Mesothelial cell of epicardium (in vitro differentiated cells): ENCODE results near the gene OR52K2. TPM values are rescaled to one million over a fixed set of nuclear protein-coding genes. Genes with fewer than 3 reads are reported as not detected.
"Not testable (repeated sequence)": the region's sequence is repeated elsewhere in the genome, so short reads cannot be mapped to it uniquely, and the experiment has no call there.

ENCODE experiments used
- DNase-seq, 2 experiments: peaks; one replicate each; pipeline ENCODE4 v3.0.0; 2021; ENCODE audit warnings: low spot score in 2 of 2; ENCODE audit not compliant: unreplicated experiment in 2 of 2
- H3K27ac Mint-ChIP-seq: 2 replicates; pipeline ENCODE4 v1.8.0; 2021; ENCODE audit warnings: mixed read lengths
- H3K27me3 Mint-ChIP-seq: 2 replicates; pipeline ENCODE4 v1.8.0; 2021; ENCODE audit warnings: low read depth, mixed read lengths
- H3K36me3 Mint-ChIP-seq: 2 replicates; pipeline ENCODE4 v1.8.0; 2021; ENCODE audit warnings: mixed read lengths
- H3K4me1 Mint-ChIP-seq: 2 replicates; pipeline ENCODE4 v1.8.0; 2021; ENCODE audit warnings: mixed read lengths
- H3K4me3 Mint-ChIP-seq: 2 replicates; pipeline ENCODE4 v1.8.0; 2021; ENCODE audit warnings: mild to moderate bottlenecking, moderate library complexity, mixed read lengths
- H3K9me3 Mint-ChIP-seq: 2 replicates; pipeline ENCODE4 v1.8.0; 2021; ENCODE audit warnings: mixed read lengths
- total RNA-seq: library from RNA; stranded (reverse); gene quantifications from 3 replicates; pipeline ENCODE4 v1.2.1, GENCODE V29; 2021
- TF ChIP-seq, protein P1 (sequence below): fragments of 200-600 bp; sonication (generic); IDR thresholded peaks from one replicate; pipeline ENCODE4 v1.5.0; 2021; ENCODE audit warnings: antibody characterized with exemption; ENCODE audit not compliant: unreplicated experiment

The OR52K2 gene
- not detected in 3 replicates for total RNA-seq

DNA sequence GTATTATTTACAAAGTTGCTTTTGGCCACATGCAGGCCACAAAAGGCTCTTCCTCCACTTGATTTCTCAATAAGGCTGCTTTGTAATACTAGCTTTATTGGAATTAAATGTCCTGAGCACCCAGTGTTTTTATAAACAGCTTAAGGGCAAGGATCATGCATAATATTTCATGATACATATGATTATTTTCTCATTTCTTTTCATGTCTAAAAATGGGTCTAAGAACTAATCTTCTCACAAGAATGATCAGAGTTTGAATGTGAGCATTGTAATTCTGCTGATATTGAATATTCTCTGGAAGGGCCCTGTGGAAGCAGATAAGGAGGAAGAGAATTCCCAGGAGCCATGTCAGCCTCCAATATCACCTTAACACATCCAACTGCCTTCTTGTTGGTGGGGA lies at the start of gene OR52K2:
TSS of gene OR52K2 (plus strand) at position 301 of the 400 bp plus-strand sequence. CDS start at position 346, 45 bp downstream.
- no peaks in the 10 kb centered on the region for H3K36me3 Mint-ChIP-seq
- no peak within 1 kb of the TSS for H3K4me3 Mint-ChIP-seq
- no peak within 1 kb of the TSS for H3K27ac Mint-ChIP-seq
- H3K4me1 Mint-ChIP-seq: no peaks in the 10 kb centered on the region
- no peaks in the 10 kb centered on the region for H3K27me3 Mint-ChIP-seq
- H3K9me3 Mint-ChIP-seq: peaks cover 3% of the 10 kb centered on the region
- DNase-seq: no peak
- TF ChIP-seq, protein P1, sequence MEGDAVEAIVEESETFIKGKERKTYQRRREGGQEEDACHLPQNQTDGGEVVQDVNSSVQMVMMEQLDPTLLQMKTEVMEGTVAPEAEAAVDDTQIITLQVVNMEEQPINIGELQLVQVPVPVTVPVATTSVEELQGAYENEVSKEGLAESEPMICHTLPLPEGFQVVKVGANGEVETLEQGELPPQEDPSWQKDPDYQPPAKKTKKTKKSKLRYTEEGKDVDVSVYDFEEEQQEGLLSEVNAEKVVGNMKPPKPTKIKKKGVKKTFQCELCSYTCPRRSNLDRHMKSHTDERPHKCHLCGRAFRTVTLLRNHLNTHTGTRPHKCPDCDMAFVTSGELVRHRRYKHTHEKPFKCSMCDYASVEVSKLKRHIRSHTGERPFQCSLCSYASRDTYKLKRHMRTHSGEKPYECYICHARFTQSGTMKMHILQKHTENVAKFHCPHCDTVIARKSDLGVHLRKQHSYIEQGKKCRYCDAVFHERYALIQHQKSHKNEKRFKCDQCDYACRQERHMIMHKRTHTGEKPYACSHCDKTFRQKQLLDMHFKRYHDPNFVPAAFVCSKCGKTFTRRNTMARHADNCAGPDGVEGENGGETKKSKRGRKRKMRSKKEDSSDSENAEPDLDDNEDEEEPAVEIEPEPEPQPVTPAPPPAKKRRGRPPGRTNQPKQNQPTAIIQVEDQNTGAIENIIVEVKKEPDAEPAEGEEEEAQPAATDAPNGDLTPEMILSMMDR: no peak

DNA sequence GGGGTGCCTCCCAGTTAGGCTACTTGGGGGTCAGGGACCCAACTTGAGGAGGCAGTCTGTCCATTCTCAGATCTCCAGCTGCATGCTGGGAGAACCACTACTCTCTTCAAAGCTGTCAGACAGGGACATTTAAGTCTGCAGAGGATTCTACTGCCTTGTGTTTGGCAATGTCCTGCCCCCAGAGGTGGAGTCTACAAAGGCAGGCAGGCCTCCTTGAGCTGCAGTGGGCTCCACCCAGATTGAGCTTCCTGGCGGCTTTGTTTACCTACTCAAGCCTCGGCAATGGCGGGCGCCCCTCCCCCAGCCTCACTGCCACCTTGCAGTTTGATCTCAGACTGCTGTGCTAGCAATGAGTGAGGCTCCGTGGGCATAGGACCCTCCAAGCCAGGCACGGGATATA lies 42.9 kb upstream of the OR52K2 start:
- H3K27ac Mint-ChIP-seq, H3K4me3 Mint-ChIP-seq, DNase-seq, H3K36me3 Mint-ChIP-seq, H3K27me3 Mint-ChIP-seq, H3K4me1 Mint-ChIP-seq: not testable (repeated sequence)
- H3K9me3 Mint-ChIP-seq: peaks cover 42% of the 10 kb centered on the region

GRCh38 chr11:4416306-4416705 lies 32.8 kb upstream of the OR52K2 start:
- Mint-ChIP-seq H3K9me3 (no peaks in the 10 kb centered on the region), H3K36me3 (no peaks in the 10 kb centered on the region), H3K27ac (no peak overlapping the region), H3K4me1 (no peaks in the 10 kb centered on the region), H3K4me3 (no peak overlapping the region), H3K27me3 (peaks cover 3% of the 10 kb centered on the region)
- TF ChIP-seq, protein P1: no peak
- DNase-seq: no peak

DNA sequence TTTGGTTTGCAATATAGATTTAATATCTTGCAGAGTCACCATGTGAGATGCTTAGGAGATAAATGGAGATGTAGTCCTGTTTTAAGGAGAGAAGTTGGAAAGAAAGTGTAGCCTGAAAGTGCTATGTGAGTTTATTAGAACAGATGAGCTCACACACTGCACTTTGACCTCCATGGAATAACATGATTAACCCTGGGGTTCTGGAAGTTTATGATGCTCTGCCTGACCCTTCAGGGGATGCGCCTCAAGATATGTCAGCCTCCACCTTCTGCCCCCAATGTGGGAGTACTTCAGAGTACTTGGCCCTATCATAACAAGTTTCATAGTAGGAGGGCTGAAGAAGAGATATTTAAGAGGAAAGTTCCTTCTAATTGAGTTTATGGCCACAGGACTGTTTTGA lies 32.3 kb upstream of the OR52K2 start:
- Mint-ChIP-seq H3K4me3 (no peak overlapping the region), H3K27me3 (peaks cover 3% of the 10 kb centered on the region), H3K9me3 (no peaks in the 10 kb centered on the region), H3K36me3 (no peaks in the 10 kb centered on the region), H3K4me1 (no peaks in the 10 kb centered on the region), H3K27ac (no peak overlapping the region)
- TF ChIP-seq, protein P1: no peak
- no peak for DNase-seq

DNA sequence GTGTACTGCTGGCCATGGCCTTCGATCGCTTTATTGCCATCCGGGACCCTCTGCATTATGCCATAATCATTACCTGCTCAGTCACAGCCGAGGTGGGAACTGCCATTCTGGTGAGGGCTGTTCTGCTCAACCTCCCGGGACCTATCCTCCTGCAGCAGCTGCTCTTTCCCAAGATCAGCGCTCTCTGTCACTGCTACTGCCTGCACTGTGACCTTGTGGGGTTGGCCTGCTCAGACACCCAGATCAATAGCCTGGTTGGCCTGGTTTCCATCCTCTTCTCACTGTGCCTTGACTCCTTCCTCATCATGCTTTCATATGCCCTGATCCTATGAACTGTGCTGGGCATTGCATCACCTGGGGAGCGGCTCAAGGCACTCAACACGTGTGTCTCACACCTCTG lies 30.7 kb upstream of the OR52K2 start:
- Mint-ChIP-seq H3K9me3 (no peaks in the 10 kb centered on the region), H3K4me3 (no peak overlapping the region), H3K27me3 (peaks cover 3% of the 10 kb centered on the region), H3K36me3 (no peaks in the 10 kb centered on the region), H3K4me1 (no peaks in the 10 kb centered on the region), H3K27ac (no peak overlapping the region)
- DNase-seq: no peak
- TF ChIP-seq, protein P1: no peak

- Mint-ChIP-seq H3K27ac (no peak overlapping the region), H3K4me1 (no peaks in the 10 kb centered on the region), H3K9me3 (no peaks in the 10 kb centered on the region), H3K36me3 (no peaks in the 10 kb centered on the region), H3K4me3 (no peak overlapping the region), H3K27me3 (peaks cover 16% of the 10 kb centered on the region)
- DNase-seq: no peak
- TF ChIP-seq, protein P1: no peak
Observed at GRCh38 chr11:4430051-4430450, 19.0 kb upstream of the OR52K2 start.
